IPS-NIHi7 (cell line): ENCODE data around the gene CAP1.
A peak's percentile ranks its signal among the peaks of the same experiment; 100 is the strongest.
"Not testable (repeated sequence)": the region's sequence is repeated elsewhere in the genome, so short reads cannot be mapped to it uniquely, and the experiment has no call there.

Source experiments
- DNase-seq: peaks from one replicate; pipeline ENCODE4 v3.0.0; 2012; ENCODE audit warnings: mixed read lengths; ENCODE audit errors: extremely low spot score

The CAP1 gene

DNA sequence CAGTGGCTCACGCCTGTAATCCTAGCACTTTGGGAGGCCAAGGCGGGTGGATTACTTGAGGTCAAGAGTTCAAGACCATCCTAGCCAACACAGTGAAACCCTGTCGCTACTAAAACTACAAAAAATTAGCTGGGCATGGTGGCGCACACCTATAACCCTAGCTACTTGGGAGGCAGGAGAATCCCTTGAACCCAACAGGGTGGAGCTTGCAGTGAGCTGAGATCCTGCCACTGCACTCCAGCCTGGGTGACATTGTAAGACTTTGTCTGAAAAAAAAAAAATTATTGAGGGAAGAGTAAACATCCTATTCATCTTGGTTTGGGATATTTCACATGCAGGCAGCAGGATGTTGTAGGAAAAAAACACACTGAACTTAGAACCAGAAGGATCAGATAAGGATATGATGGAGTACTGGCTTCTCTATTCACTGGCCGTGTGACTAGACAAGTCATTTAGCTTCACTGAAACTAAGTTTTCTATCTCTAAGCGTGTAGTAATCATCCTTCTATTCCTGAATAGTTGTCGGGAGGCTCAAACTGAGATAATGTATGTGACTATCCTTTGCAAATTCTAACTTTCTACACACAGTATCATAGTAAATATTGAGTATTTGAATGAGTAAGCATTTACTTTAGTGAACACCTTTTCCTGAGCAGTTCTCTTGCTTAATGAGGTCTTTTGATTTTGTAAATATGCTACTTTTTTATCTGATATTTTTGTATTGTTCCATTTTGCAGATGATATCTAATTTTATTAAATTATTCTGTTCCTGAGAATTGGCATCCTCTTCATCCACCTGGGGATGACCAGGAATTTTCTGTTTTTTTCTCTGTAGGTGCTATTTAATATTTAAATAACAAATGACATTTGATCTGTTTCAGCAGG is 18.2 kb downstream of the CAP1 start:
- DNase-seq, result no peak

DNA sequence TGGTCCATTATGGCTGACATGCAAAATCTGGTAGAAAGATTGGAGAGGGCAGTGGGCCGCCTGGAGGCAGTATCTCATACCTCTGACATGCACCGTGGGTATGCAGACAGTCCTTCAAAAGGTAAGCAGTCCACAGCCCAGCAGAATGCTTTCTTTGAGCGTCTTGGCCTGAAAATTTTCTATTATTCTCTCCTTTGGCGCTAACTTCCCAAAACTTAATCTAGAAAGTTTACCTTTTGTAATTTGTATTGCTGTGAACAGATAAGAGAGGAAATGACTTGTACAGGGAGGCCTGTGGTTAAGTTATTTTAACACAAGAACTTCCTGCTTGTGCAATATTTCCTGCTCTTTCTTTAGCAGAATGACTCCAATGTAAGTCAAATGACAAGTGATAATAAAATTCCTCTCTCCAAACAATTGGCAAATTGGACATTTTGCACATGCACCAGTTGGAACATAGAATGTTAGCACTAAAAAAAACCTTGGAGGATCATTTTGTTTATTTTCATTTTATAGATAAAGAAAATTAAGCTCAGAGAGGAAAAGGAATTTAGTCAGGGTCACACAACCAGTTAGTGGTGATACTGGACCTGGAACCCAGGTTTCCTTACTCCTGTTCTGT is 18.9 kb downstream of the CAP1 start:
- peak; percentile 63 for DNase-seq

DNA sequence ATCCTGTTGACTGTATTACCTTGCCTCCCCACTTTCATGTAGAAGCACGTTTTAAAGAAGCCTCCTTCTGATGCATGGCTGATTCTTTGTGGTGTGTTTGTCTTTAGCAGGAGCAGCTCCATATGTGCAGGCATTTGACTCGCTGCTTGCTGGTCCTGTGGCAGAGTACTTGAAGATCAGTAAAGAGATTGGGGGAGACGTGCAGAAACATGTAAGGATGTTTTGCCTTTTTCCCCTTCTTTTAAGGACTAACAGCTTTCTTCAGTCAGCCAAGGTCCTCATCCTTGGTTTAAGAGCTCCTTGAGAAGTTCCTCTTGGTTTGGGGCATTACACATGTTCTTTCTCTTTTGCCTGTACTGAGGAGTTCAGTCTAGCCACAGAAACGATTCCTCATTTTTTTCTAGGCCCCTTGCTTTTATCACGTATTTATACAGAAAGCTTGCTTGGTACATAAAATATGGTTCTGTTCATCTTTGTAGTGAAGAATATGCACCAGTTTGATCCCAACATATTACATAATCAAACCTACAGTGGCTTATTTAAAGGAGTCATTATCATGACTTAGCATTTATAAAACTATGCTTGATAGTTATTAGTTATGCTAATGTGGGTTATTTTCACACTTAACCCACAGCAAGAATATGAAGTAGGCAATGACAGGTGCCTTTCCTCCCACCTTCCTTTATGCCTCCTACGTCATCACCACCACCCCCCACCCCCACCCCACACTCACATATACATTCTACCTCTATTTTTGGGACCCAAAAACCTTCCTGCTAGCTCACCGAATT is 19.6 kb downstream of the CAP1 start:
- DNase-seq, result no peak

DNA sequence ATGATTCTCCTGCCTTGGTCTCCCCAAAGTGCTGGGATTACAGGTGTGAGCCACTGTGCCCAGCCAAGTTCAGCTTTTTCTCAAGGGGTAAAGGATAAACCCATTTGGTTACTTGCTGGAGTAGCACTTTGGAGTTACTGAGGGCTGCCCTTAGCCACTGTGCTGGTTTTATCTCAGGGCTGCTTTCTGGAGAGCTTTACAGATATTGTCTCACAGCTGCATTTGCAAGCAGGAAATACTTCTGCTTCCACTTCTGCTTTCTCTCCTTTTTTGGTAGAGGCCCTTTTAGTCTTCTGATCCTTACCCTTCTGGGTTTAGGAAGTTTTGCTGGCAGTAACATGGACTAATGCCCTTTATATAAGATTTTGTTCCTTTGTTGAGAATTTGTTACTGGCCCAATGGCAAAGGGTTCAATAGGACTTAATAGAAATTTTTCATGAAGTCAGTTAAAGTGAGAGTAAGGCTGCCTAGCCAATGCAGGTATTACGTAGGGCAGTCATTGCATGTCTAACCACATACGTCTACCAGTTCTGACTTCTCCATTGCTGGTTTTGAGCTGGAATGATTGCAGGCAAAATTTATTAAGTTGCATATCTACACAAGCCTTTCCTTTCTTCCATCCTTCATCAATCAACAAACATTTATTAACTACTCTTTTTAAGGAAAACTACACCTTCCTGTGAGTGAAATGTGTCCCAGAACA is 24.4 kb downstream of the CAP1 start:
- no peak for DNase-seq

DNA sequence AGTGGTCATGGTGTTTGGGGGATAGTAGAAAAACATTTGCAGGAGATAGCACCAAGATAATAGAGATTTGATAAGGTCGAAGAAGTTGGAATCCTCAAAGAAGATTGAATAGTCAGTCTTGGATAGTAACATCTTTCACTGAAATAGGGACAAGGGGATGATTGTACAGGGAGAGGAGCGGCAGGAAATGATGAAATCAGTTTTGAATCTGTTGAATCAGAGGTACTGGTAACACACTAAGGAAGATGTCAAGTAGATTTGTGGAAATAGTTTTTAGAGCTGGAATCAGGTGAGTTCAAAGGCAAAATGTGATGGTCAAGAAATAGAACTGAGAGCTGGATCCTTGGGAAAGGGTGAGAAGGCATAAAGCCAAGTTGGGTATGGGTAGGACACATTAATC is 26.5 kb downstream of the CAP1 start:
- DNase-seq, result no peak

DNA sequence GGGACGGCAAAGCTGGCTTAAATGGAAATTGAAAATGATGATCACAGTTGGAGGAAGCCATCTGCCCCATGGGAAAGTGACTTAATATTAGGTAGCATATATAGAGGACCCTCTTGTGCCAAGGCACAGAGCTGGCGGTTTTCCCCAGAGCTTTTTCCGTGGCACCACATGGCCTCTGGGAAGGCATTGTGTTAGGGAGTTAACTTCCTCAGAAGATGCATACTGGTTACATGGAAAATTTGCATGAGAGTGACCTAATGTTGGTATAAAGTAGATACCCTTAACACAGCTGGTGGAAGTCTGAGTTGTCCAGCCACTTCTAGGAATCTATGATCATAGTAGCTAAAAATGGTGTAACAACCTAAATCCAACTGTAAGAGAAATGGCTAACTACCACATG is 27.3 kb downstream of the CAP1 start:
- no peak for DNase-seq

DNA sequence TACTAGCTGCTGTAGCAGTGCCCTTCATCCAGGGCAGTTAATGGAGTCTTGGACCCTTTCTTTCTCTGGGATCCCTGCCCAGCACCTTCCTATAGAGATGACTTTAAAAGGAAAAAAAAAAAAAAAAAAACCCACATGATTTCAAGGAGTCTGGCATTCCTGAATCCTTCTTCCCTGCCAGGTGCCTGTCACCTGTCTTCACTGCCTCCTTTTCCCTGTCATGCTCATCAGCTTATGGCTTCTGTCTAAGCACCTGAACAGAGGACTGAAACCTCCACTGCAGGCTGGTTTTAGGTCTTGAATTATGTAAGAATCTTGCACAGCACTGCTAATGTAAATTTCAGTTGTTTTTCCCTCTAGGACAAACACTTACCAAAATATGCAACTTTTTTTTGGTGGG is 31.6 kb downstream of the CAP1 start:
- no peak for DNase-seq

DNA sequence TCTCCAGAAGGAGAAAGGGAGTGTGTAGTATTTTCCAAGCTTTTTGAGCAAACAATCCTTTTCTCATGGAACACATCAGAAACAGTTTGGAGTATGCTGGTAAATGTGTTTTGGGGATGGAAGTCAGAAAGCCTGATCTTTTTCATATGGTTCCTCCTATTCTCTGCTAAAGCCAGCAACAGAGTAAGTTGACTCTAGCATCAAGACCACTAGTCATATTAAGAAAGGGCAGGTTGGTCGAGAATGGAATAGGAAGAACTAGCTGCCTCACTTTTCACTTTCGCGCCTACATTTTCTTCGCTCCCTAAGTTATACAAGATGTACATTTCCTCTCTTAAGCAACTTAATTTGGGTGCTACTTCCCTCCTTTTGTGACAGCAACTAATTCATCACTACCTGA is 32.5 kb downstream of the CAP1 start:
- DNase-seq, result no peak

DNA sequence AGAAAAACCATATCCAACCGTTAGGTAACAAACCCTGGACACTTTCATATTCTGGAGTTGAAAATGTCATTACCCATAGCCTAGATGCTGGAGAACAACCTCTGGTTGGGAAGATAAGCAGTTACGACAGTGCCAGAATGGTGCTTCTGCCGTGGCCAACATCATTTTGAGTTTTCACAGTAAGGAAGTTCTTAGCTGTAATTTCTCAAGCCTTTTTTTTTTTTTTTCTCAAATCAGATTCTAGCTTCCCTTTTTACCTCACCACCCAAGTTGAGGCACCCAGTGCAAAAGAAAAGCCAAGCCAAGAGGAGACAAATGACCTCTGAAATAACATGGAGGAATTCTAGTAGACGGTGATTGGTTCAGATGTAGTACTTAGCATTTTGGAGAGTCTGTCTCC is 34.7 kb downstream of the CAP1 start:
- no peak for DNase-seq

DNA sequence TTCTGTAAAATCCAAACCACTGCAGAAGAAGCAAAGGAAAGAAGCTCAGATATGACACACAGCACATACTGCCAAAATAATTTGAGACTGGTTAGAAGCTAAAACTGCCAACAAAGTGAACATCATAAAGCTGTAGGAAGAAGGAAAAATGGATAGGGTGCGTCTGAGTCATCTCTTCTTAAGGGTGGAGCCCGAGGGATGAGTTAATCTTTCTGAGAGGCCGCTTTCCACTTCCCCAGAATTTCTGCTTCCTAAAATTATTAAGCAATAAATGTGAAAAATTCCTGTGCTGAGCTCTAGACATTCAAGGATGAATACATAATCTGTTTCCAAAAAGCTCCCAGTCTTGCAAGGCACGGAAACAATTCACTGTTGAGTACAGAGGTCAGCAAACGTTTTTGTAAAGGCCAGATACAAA is 36.4 kb downstream of the CAP1 start:
- no peak for DNase-seq

DNA sequence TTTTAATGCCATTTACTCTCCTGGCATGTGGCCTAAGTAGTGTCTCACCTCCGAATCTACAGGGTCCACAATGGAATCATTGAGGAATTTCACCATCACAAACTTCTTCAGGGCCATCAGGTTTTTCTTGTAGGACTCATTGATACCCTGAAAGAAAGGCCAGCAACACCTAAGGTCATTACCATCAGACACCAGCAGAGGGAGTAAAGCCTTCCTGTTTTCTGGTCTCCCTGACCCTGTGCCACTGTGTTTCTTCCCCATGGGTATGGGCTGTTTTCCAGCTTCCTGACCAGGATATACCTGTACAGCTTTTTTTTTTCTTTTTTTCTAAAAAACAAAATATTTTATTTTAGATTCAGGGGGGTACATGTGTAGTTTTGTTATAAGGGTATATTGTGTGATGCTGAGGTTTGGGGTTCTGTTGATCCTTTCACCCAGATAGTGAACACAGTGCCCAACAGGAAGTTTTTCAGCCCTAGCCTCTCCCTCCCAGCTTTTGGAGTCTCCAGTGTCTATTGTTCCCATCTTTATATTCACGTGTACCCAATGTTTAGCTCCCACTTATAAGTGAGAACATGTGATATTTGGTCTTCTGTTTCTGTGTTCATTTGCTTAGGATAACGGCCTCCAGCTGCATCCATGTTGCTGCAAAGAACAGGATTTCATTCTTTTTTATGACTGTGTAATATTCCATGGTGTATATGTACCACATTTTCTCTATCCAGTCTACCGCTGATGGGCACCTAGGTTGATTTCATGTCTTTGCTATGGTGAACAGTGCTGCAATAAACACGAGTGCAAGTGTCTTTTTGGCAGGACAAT is 38.2 kb downstream of the CAP1 start:
- DNase-seq, result peak; percentile 81

DNA sequence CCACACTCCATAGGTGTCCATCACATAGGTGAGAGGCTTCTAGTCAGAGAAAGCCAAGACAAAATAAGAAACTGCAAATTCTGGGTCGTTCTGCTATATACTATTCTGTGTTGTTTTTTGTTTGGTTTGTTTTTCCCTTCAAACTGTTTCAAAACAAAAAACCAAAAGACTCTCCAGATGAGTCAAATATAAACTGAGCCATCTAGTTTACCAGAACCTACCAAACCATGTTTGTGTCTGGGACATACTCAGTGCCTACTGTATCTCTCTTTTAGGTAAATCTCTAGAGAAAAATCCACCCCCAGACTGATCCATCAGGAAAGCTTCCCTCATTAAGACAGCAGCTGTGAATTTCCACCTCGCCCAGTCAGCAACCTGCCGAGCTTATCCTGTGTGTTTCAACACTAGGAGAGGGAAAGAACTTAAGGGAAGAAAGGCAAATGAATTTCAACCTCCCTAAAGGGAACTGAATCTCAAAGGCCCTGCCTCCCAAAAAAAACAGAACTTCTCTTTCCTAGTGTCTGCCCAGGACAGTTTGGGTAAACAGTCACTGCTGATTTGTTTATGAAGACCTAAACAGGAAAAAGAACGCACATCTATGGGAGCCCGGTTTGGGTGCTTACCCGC is 39.4 kb downstream of the CAP1 start:
- DNase-seq, result no peak

DNA sequence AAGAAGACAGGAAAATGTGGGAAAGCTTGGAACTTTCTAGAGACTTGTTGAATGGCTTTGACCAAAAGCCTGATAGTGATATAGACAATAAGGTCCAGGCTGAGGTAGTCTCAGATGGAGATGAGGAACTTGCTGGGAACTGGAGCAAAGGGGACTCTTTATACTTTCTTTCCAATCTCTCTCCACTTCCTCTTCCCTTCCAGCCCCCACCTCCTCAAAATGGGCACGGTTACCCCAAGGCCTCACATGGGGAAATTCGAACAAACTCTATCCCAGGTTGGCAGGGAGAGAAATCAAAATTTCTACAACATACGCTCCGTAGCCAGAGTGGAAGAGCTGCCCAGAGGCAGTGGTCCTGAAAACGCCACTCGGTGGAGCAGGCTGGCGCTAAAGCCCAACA is 41.3 kb downstream of the CAP1 start:
- no peak for DNase-seq

DNA sequence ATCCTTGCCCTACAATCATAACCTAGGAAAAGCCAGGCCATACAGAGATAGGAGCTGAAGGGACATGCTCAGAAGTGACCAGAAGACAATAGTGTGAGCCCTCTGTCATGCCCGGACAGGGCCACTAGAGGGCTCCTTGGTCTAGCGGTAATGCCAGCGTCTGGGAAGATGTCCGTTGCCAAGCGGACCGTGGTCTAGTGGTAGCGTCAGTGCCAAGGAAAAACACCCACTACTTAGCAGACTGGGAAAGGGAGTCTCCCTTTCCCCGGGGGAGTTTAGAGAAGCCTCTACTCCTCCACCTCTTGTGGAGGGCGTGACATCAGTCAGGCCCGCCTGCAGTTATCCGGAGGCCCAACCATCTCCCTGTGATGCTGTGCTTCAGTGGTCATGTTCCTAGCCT is 44.2 kb downstream of the CAP1 start:
- not testable (repeated sequence) for DNase-seq

DNA sequence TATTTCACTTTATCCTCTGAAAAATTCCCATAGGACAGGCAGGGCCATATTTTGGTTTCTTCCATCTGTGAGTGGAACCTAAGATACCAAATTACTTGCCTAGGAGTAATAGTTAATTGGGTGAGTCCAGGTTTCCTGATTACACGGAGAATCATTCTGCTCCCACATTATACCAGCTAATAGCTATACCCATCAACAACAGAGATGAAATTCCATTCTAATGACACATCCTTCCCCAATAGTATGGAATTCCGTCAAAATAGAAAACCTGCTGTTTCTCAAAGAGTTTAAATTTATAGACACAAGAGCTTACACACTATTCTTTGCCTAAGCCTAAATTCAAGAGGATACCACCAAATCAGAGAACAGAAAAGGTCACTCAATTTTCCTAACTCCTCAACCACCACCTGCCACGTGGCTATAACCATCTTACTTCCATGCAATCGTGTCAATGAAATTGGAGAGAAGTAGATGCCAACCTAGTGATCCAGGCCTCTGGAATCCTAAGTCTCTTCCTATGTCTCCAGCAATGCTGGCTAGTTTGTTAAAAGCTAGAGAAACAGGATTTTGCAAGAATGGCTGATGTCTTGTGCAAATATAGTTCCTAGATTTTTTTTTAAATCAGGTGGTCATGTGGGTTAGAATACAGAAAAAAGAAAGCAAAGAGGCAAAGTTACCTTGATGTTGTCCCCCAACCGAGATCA is 50.3 kb downstream of the CAP1 start:
- no peak for DNase-seq

DNA sequence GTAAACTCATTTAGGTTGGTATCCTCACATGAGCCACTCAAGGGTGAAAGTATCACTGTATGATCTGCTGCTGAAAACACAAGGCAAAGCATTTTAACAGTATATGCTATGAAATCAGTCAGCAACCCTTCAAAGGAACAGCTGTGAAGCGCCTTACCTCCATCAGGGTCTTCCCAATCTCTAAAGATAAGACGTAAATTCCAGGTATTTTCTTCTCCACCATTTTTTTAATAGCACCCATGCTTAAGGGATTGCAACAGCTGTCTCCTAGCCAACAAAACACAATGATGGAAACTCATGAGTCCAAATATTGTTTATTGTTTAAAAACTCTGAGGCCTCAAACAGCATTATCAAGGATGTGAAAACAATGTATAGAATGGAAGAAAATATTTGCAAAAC is 51.7 kb downstream of the CAP1 start:
- DNase-seq, result no peak

DNA sequence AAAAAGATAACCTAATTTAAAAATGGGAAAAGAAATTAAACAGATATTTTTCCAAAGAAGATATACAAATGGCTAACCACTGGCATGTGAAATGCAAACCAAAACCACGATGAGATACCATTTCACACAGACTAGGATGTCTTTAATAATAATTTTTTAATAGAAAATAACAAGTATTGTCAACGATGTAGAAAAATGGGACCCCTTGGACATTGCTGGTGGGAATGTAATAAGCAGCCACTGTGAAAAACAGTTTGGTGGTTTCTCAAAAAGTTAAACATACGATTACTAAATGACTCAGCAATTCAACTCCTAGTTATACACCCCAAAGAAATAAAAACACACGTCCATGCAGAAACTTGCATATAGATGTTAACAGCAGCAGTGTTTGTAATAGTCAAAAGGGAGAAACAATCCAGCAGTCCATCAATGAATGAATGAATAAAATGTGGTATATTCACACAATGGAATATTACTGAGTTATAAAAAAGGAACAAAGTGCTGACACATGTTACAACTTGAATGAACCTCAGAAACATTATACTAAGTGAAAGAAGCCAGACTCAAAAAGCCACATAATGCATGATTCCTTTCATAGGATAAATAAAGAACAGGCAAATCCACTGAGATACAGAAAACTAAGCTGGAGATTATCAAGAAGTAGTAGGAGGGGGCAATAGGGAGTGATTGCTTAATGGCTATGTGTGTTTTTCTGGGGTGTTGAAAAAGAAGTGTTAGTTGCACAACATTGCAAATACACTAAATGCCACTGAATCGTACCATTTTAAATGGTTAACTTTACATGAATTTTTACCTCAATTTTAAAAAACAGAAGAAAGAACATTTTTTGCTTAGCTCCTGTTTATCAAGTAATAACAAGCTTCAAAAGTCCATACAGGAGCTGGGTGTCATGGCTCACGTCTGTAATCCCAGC is 52.4 kb downstream of the CAP1 start:
- no peak for DNase-seq

DNA sequence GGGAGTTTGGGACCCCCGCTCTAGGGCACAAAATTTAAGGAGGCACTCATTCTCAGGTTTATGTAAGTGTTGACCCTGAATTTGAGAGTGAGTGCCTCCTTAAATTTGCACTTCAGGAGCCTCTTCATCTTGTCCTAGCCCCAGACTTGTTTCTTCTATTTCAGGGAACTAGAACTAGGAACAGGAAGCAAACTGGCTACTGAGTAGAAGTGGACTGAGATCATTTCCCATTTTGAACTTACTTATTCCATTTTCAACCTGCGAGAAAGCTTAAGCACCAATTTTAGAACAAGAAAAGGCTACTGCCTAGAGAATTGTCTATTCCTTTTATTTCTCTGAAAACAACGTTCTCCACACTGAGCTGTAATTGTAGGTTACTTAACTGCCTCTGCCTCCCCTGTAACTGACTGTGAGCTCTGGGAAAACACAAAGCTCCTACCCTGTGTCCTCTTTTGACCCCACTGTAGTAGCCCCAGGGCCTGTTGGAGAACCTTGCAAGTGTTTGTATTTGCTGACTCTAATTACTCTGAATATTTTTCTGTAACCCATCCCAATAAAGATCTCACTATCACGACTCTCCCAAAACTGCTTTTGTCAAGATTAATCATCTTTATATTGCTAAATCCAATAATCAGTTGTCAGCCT is 54.1 kb downstream of the CAP1 start:
- DNase-seq, result no peak
